GM19395 (cell line): ENCODE data around the gene GIPC2.
"Not testable (repeated sequence)": the region's sequence is repeated elsewhere in the genome, so short reads cannot be mapped to it uniquely, and the experiment has no call there.

ENCODE experiments used
- ATAC-seq: cut with Tn5 transposase; IDR thresholded peaks from one replicate; pipeline ENCODE4 v1.9.1; 2021; ENCODE audit warnings: mild to moderate bottlenecking, moderate library complexity; ENCODE audit not compliant: unreplicated experiment

GIPC2 gene

DNA sequence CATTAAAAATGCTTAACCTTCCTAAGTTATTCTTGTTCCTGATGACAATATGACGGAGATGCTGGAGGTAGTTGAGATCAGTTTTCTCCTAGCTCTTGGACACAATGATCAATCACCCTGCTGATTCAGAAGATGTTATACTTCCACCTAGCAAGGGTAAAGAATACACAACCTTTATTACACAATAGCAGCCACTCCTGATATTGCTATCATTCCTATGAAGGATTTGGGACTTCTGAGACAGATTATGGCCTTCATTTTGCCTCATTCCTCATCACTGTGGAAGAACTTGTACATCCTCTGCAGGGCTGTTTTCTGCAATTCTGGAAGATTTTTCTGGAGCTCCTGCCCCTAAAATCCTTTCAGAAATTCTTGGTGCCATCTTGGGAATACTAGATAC lies 47.8 kb downstream of the GIPC2 start:
- no peak for ATAC-seq

DNA sequence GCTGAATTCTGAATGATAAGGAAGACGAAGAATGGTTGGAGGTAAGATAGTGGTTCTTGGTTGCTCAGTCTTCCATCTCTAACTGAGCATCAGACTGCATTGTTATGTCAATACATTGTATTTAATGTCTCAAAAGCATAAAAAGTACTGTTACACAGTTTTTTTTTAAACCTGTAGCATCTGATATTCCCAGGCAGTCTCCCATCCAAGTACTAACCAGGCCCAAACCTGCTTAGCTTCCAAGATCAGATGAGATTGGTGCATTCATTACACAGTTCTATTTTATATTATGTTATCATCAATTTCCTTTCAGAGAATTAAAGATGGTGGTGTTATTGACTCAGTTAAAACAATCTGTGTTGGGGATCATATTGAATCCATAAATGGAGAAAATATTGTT lies 48.9 kb downstream of the GIPC2 start:
- ATAC-seq, result no peak

- ATAC-seq, result no peak
These were observed 49.8 kb downstream of the GIPC2 start for GRCh38 chr1:78095593-78095992.

- ATAC-seq, result no peak
These were observed 50.3 kb downstream of the GIPC2 start for GRCh38 chr1:78096017-78096416.

GRCh38 chr1:78096976-78097375 lies 51.2 kb downstream of the GIPC2 start:
- ATAC-seq, result no peak

DNA sequence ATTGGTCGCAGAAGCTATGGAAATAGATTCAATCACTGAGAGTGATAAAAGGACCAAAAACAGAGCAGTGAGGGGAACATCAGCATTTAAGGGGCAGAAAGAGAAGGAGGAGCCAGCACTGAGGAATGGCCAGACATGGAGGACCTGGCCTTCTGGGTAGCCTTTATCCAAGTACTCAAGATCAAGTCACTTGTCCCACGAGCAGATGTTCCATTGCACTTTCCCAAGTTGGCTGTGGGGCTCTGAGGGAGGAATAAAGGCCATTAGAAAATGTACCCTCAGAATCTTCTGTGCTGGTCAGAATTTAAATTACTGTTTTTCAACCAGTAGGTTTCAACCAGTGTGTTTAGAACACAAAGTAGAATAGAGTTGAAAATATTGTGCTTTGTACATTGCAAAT lies 55.3 kb downstream of the GIPC2 start:
- no peak for ATAC-seq

GRCh38 chr1:78101514-78101913 lies 55.7 kb downstream of the GIPC2 start:
- ATAC-seq, result no peak

DNA sequence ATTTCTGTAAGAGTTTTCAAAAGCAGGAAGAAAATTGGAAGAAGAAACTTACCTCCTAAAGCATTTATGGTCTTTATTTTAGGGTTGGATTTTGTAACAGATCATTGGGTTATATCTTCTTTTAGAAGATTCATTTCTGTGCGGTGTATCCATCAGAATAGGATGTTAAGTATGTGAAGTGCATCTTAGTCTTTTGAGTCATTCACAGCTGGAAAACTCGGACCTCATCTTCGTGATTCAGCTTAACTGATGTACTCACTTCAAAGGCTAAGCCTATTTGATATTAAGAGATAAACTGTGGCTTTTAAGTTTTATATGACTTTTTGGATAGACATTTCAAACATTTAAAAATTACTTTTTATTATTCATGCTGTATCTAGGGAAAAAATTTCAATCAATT lies 56.3 kb downstream of the GIPC2 start:
- ATAC-seq, result no peak

- no peak for ATAC-seq
These were observed 57.1 kb downstream of the GIPC2 start for GRCh38 chr1:78102916-78103315.

GRCh38 chr1:78104322-78104721 lies 58.6 kb downstream of the GIPC2 start:
- no peak for ATAC-seq

GRCh38 chr1:78109659-78110058 lies 63.9 kb downstream of the GIPC2 start:
- not testable (repeated sequence) for ATAC-seq

DNA sequence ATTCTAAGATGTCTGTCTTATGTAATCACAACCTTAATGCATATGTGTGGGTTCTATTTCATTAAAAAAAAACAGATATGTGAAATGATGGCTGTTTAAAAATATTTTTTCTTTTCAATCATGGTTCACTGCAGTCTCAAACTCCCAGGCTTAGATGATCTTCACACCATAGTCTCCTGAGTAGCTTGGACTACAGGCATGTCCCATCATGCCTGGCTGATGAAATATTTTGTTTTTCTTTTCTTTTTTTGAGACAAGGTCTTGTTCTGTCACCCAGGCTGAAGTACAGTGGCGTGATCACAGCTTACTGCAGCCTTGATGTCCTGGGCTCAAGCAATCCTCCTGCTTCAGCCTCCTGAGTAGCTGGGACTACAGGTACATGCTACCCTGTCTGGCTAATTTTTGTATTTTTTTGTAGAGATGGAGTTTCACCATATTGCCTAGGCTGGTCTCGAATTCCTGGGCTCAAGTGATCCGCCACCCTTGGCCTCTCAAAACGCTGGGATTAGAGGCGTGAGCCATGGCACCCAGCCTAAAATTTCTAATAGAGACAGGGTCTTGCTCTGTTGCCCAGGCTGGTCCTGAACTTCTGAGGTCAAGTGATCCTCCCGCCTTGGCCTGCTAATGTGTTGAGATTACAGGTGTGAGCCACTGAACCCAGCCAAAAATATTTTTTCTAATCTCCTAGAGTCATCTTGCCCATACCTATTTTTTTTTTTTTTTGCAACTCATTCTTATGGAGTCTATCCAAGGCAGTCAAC lies 67.6 kb downstream of the GIPC2 start:
- no peak for ATAC-seq

DNA sequence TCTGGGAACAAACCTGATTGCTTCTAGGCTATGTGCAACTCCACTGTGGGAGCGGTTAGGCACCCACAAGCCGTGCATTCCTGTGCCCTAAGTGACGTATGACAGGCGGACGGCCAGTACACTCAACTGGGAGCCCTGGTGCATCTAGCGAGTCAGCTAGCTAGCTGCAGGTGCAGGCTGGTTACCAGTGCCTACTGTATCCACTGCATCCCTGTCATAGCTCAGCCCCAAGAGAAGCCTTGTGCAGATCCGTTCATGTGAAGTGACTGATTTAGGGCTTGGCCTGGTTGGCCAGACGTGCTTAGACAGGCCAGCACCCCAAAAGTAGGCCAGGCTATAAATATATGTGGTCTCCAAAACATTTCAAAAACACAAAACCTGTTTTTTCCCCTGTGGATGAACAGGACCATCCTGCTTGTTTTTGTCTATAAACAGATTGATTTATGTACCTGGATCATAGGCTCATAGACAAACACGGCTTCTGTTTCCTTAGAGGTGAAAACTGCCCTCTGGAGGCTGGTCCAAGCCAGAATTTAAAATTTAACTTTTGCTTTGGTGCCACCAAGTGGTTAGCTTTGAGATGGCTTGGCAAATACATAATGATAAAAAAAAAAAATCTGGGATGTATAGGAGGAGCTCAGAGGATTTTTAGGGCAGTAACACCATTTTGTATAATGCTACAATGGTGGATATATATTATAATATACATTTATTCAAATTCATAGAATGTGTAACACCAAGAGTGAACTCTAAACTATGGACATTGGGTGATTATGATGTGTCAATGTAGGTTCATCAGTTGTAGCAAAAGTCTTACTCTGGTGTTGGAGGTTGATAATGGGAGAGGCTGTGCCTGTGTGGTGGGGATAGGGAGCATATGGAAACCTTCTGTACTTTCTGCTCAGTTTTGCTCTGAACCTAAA lies 68.5 kb downstream of the GIPC2 start:
- peak; percentile 97 for ATAC-seq

DNA sequence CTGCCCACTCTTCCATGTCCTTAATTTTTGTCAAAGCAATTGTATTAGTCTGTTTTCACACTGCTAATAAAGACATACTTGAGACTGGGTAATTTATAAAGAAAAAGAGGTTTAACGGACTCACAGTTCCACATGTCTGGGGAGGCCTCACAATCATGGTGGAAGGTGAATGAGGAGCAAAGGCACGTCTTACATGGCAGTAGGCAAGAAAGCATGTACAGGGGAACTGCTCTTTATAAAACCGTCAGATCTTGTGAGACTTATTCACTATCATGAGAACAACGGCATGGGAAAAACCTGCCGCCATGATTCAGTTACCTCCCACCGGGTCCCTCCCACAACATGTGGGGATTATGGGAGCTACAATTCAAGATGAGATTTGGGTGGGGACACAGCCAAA lies 74.7 kb downstream of the GIPC2 start:
- ATAC-seq, result not testable (repeated sequence)

DNA sequence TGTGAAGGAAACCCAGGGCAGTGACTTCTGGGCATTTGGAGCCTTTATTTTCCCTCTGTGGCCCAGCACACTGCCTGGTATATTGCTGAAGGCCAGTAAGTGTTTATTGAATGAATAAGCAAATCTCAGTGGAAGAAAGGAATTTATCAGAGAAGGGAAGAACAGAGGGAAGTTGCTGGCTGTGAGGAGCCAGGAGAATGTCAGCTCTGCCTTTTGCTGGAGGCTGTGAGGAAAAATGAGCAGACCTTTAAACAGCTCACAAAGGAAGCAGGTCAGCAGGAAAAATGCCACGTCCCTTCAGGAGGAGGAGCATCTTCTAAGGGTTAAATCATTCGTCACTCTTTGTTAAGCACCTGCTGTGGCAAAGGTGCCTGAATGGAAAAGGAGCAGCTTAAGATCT lies 75.9 kb downstream of the GIPC2 start:
- ATAC-seq, result no peak

DNA sequence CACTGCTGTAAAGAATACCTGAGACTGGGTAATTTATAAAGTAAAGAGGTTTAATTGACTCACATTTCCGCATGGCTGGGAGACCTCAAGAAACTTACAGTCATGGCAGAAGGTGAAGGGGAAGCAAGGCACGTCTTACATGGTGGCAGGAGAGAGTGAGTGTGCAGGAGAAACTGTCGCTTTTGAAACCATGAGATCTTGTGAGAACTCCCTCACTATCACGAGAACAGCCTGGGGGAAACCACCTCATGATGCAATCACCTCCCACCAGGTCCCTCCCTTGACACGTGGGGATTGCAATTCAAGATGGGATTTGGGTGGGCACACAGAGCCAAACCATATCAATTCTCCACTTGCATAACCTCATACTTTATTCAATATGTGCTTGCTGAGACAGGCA lies 76.6 kb downstream of the GIPC2 start:
- no peak for ATAC-seq

DNA sequence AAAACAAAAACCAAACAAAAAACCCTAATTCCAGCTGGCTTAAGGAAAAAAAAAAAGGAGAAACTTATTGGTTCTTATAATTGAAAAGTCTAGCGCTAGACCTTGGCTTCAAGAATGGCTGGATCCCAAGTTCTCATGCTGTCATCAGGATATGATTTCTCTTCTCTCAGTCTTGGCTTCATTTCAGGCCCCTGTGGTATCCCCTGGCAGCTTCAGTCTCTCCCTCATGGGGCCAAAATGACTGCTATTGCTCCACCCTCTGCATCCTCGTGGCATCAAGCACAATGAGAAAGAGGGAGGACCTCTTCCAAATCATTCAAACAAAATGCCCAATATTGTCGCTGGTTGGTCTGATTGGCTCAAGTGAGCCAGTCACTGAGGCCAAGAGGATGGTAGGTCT lies 80.7 kb downstream of the GIPC2 start:
- no peak for ATAC-seq

- no peak for ATAC-seq
These were observed 86.6 kb downstream of the GIPC2 start for GRCh38 chr1:78132174-78132947.

DNA sequence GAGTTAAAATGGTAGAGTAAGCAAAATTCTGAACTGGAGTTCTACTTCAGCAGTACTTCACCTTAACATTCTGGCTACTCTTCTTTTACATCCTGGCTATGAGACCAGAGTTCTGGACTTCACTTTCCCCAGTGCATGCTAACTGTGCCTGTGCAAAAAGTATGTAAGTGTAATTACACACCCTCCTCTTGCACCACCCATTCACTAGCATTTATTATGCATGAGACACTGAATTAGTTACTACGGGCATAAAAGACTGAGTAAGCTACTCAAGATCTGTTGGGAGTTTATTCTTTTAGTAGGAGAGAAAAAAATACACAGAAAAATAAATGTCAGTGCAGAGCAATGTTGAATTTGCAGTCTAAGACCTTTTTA lies 87.2 kb downstream of the GIPC2 start:
- no peak for ATAC-seq

DNA sequence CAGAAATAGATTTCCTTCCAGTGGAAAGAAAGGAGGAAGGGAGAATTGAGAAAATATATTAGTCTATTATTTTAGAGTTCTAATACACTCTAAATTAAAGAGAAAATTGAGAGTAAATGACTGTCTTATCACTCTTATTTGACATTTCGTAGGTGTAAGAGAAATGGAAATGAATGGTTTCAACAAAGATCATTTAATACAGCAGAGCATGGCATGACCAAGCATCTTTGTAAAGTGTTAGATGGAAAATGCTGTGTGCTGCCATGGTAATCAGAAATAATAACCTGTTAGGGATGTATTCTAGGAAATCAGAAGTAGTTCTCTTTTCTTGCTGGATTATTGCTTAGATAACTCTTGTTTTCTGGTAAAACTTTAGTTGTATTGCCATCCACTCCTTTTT lies 90.9 kb downstream of the GIPC2 start:
- no peak for ATAC-seq

DNA sequence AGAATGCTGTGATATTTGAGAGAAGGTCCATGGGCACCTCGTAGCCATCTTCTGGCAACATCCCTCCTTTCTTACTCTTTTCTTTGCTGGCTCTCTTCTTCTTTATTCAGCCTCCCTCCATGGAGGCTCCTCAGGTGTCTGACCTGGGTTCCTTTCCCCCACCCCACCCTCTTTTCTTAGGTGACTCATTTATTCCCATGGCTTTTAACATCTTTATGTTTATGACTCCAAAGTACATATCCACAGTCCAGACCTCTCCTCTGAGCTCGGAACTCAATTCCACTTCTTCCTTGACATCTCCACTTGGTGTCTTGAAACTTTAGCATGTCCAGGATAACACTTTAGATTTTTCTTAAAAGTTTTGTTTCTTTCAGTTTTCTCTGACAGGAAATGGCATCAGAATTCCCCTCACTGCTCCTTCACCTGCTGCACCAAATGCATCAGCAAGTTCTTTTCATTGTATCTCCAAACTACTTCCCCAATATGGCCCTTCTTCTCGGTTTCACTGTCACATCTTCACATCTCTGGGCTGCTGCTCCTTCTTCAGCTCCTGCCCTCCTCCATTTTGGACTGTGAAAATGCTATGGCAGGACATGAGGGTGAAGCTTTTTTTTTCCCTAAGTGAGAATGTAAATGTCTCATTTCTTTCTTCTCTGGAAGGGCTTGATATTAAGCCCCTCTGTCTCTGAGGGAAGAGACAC lies 95.9 kb downstream of the GIPC2 start:
- no peak for ATAC-seq
